ENCODE results near the gene ZNF575.

DNA sequence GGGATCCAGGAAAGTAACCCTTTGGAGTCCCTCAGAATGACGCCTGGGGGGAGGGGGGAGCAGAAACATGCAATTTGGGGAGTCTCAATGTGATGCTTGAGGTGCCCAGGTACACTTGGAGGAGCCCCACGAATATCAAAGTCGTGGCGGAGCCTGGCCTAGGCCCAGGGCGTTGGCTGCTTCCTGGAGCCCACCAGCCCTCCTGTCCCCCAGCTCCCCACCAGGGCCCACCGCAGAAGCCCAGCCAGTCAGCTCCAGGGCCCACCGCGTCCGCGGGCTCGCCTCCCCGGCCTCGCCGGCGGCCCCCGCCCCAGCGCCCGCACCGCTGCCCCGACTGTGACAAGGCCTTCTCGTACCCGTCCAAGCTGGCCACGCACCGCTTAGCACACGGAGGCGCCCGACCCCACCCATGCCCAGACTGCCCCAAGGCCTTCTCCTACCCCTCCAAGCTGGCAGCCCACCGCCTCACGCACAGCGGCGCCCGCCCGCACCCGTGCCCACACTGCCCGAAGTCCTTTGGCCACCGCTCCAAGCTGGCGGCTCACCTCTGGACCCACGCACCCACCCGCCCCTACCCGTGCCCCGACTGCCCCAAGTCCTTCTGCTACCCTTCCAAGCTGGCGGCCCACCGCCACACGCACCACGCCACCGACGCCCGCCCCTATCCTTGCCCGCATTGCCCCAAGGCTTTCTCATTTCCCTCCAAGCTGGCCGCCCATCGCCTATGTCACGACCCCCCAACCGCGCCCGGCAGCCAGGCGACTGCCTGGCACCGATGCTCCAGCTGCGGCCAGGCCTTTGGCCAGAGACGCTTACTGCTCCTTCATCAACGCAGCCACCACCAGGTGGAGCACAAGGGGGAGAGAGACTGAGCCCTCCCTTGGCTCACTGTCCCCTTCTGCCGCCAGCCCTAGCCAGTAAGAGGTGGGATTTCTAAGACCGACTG is 2.1 kb downstream of the ZNF575 start:
- TF ChIP-seq, protein P1, sequence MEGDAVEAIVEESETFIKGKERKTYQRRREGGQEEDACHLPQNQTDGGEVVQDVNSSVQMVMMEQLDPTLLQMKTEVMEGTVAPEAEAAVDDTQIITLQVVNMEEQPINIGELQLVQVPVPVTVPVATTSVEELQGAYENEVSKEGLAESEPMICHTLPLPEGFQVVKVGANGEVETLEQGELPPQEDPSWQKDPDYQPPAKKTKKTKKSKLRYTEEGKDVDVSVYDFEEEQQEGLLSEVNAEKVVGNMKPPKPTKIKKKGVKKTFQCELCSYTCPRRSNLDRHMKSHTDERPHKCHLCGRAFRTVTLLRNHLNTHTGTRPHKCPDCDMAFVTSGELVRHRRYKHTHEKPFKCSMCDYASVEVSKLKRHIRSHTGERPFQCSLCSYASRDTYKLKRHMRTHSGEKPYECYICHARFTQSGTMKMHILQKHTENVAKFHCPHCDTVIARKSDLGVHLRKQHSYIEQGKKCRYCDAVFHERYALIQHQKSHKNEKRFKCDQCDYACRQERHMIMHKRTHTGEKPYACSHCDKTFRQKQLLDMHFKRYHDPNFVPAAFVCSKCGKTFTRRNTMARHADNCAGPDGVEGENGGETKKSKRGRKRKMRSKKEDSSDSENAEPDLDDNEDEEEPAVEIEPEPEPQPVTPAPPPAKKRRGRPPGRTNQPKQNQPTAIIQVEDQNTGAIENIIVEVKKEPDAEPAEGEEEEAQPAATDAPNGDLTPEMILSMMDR (conservative IDR thresholded peaks at IDR 0.05) = peak; percentile 48; the same call in 1 of the 2 replicates
- no peak for TF ChIP-seq EZH2 (IDR thresholded peaks at IDR 0.05; ENCODE audit: low read depth)
